GM23338 (cell line): ENCODE results near the gene SSH2. TPM values are rescaled to one million over a fixed set of nuclear protein-coding genes. Genes with fewer than 3 reads are reported as not detected.

ENCODE experiments used
- ATAC-seq: fragments of 200-7000 bp; cut with Tn5 transposase; 3 replicates; pipeline ENCODE4 v1.9.1; 2020
- DNase-seq: peaks from one replicate; pipeline ENCODE4 v3.0.0-alpha.2; 2015; ENCODE audit warnings: low spot score
- H2AFZ ChIP-seq: fragments of 200-600 bp; sonication (generic); 2 replicates; pipeline ENCODE4 v1.8.0; 2016; ENCODE audit warnings: antibody characterized with exemption, mild to moderate bottlenecking, moderate library complexity
- H3F3A ChIP-seq: fragments of 200-600 bp; sonication (generic); replicated peaks from 2 replicates; pipeline ENCODE4 v1.8.0; 2017; ENCODE audit warnings: antibody characterized with exemption, mixed run types, low read depth
- H3K27ac ChIP-seq: fragments of 200-600 bp; sonication (generic); 2 replicates; pipeline ENCODE4 v1.6.1; 2016; ENCODE audit warnings: low read depth
- H3K27me3 ChIP-seq: fragments of 200-600 bp; sonication (generic); 2 replicates; pipeline ENCODE4 v1.8.0; 2016; ENCODE audit warnings: mild to moderate bottlenecking, mixed run types, moderate library complexity; ENCODE audit not compliant: insufficient read depth
- H3K36me3 ChIP-seq: fragments of 200-600 bp; sonication (generic); 2 replicates; pipeline ENCODE4 v1.8.0; 2016; ENCODE audit warnings: mild to moderate bottlenecking; ENCODE audit not compliant: insufficient read depth
- H3K4me1 ChIP-seq: fragments of 200-600 bp; sonication (generic); 2 replicates; pipeline ENCODE4 v1.8.0; 2016; ENCODE audit warnings: mild to moderate bottlenecking, moderate library complexity; ENCODE audit not compliant: insufficient read depth
- H3K4me2 ChIP-seq: fragments of 200-600 bp; sonication (generic); 2 replicates; pipeline ENCODE4 v1.7.1; 2017; ENCODE audit warnings: mixed run types
- H3K4me3 ChIP-seq: fragments of 200-600 bp; sonication (generic); 2 replicates; pipeline ENCODE4 v1.6.1; 2016; ENCODE audit warnings: mixed run types
- H3K79me2 ChIP-seq: fragments of 200-600 bp; sonication (generic); replicated peaks from 2 replicates; pipeline ENCODE4 v1.8.0; 2017; ENCODE audit warnings: mild to moderate bottlenecking; ENCODE audit not compliant: insufficient read depth
- H3K9me2 ChIP-seq: fragments of 200-600 bp; sonication (generic); 2 replicates; pipeline ENCODE4 v1.8.0; 2017; ENCODE audit not compliant: insufficient read depth
- H4K20me1 ChIP-seq: fragments of 200-600 bp; sonication (generic); replicated peaks from 2 replicates; pipeline ENCODE4 v1.8.0; 2017; ENCODE audit warnings: mild to moderate bottlenecking; ENCODE audit not compliant: insufficient read depth
- H3K27ac Mint-ChIP-seq: 2 replicates; pipeline ENCODE4 v1.8.0; 2020; ENCODE audit warnings: inconsistent platforms, mild to moderate bottlenecking, moderate library complexity, mixed read lengths
- H3K27me3 Mint-ChIP-seq: 3 replicates; pipeline ENCODE4 v1.8.0; 2022; ENCODE audit warnings: low read depth, mild to moderate bottlenecking, moderate library complexity, mixed read lengths, inconsistent platforms; ENCODE audit not compliant: insufficient read depth, poor library complexity
- H3K36me3 Mint-ChIP-seq: 3 replicates; pipeline ENCODE4 v1.8.0; 2021; ENCODE audit warnings: low read depth, mild to moderate bottlenecking, inconsistent platforms, moderate library complexity, mixed read lengths
- H3K4me1 Mint-ChIP-seq: 3 replicates; pipeline ENCODE4 v1.8.0; 2020; ENCODE audit warnings: mild to moderate bottlenecking, inconsistent platforms, mixed read lengths
- H3K4me3 Mint-ChIP-seq: 3 replicates; pipeline ENCODE4 v1.8.0; 2021; ENCODE audit warnings: moderate library complexity, mild to moderate bottlenecking, inconsistent platforms, mixed read lengths
- H3K9me3 Mint-ChIP-seq: 3 replicates; pipeline ENCODE4 v1.8.0; 2020; ENCODE audit warnings: moderate library complexity, mild to moderate bottlenecking, inconsistent platforms, mixed read lengths
- EZH2 ChIP-seq: fragments of 200-600 bp; sonication (generic); IDR thresholded peaks from one replicate; pipeline ENCODE4 v1.8.0; 2017; ENCODE audit warnings: antibody characterized with exemption, mild to moderate bottlenecking, low read depth; ENCODE audit not compliant: unreplicated experiment
- JUNB ChIP-seq: IDR thresholded peaks from one replicate; pipeline ENCODE4 v1.6.1; 2016; ENCODE audit warnings: antibody characterized with exemption; ENCODE audit not compliant: unreplicated experiment
- NANOG ChIP-seq: IDR thresholded peaks from 2 replicates; pipeline ENCODE4 v1.6.1; 2016; ENCODE audit warnings: antibody characterized with exemption, borderline replicate concordance
- ZNF114 ChIP-seq: fragments of 250-450 bp; sonication (Bioruptor Pico); IDR thresholded peaks from 2 replicates; pipeline ENCODE4 v1.5.0; 2020; ENCODE audit warnings: mild to moderate bottlenecking, moderate library complexity
- polyA plus RNA-seq: library from polyadenylated mRNA; unstranded; fragments of >200 nt; fragmentation: Nextera tagmentation; extraction: Ambion mirVana; gene quantifications from 2 replicates; pipeline ENCODE4 v1.2.1, GENCODE V29; 2016
- total RNA-seq: library from RNA; depleted of rRNA; stranded (reverse); fragments of >200 nt; shearing (Covaris generic); gene quantifications from 2 replicates; pipeline ENCODE4 v1.2.3, GENCODE V29; 2014
- TF ChIP-seq, protein P1 (sequence below): fragments of 250-450 bp; sonication (Bioruptor Pico); IDR thresholded peaks from 2 replicates; pipeline ENCODE4 v1.5.0; 2020; ENCODE audit warnings: mild to moderate bottlenecking, moderate library complexity
- TF ChIP-seq, protein P2 (sequence below), 2 experiments: fragments of 200-600 bp in 1 of 2; sonication (generic) in 1 of 2; conservative IDR thresholded peaks; 2 replicates each; pipeline versions ENCODE4 v1.5.1 to v1.6.1; 2016 to 2017; ENCODE audit warnings: antibody characterized with exemption in 2 of 2, low read depth in 2 of 2, mild to moderate bottlenecking in 2 of 2, moderate library complexity in 1 of 2

The SSH2 gene
- total and polyA plus RNA-seq, 2 experiments from 2014 or later, result 9.9 to 12.1 TPM

DNA sequence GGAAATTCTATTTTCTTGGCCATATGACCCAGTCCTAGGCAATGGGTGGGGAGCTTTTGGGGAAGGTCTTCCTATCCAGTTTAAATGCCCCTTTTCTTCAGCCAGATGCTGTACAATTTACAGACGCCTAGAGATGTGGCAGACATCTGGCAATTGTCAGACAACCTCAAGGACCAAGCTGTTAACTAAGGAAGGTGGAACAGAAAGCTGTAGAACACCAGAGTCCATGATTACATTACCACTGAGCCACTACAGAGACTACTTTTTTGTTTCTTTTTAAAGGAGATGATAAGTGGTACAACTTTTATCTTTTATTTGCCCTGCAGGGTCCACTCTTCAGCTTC is 286.2 kb downstream of the SSH2 start:
- no peak overlapping the region for H3K27ac ChIP-seq
- H3K27ac Mint-ChIP-seq, result no peak overlapping the region

More for the DNA sequence above, 286.2 kb downstream of the SSH2 start:
- Histone ChIP-seq H3K9me2 (no peaks in the 10 kb centered on the region), H4K20me1 (no peaks in the 10 kb centered on the region), H2AFZ (no peak overlapping the region), H3K4me1 (peaks cover 12% of the 10 kb centered on the region), H3F3A (no peaks in the 10 kb centered on the region; the same call in 1 of the 2 replicates), H3K4me3 (no peak overlapping the region), H3K4me2 (no peak overlapping the region), H3K36me3 (no peaks in the 10 kb centered on the region), H3K79me2 (no peaks in the 10 kb centered on the region), H3K27me3 (no peaks in the 10 kb centered on the region)
- Mint-ChIP-seq H3K36me3 (no peaks in the 10 kb centered on the region), H3K9me3 (no peaks in the 10 kb centered on the region; the same call in 2 of the 3 replicates), H3K27me3 (peaks cover 6% of the 10 kb centered on the region), H3K4me1 (peaks cover 28% of the 10 kb centered on the region), H3K4me3 (no peak overlapping the region)
- DNase-seq, result no peak
- no peak for ATAC-seq
- TF ChIP-seq EZH2 (no peak), NANOG (no peak), JUNB (no peak), ZNF114 (no peak)
- TF ChIP-seq, protein P1, sequence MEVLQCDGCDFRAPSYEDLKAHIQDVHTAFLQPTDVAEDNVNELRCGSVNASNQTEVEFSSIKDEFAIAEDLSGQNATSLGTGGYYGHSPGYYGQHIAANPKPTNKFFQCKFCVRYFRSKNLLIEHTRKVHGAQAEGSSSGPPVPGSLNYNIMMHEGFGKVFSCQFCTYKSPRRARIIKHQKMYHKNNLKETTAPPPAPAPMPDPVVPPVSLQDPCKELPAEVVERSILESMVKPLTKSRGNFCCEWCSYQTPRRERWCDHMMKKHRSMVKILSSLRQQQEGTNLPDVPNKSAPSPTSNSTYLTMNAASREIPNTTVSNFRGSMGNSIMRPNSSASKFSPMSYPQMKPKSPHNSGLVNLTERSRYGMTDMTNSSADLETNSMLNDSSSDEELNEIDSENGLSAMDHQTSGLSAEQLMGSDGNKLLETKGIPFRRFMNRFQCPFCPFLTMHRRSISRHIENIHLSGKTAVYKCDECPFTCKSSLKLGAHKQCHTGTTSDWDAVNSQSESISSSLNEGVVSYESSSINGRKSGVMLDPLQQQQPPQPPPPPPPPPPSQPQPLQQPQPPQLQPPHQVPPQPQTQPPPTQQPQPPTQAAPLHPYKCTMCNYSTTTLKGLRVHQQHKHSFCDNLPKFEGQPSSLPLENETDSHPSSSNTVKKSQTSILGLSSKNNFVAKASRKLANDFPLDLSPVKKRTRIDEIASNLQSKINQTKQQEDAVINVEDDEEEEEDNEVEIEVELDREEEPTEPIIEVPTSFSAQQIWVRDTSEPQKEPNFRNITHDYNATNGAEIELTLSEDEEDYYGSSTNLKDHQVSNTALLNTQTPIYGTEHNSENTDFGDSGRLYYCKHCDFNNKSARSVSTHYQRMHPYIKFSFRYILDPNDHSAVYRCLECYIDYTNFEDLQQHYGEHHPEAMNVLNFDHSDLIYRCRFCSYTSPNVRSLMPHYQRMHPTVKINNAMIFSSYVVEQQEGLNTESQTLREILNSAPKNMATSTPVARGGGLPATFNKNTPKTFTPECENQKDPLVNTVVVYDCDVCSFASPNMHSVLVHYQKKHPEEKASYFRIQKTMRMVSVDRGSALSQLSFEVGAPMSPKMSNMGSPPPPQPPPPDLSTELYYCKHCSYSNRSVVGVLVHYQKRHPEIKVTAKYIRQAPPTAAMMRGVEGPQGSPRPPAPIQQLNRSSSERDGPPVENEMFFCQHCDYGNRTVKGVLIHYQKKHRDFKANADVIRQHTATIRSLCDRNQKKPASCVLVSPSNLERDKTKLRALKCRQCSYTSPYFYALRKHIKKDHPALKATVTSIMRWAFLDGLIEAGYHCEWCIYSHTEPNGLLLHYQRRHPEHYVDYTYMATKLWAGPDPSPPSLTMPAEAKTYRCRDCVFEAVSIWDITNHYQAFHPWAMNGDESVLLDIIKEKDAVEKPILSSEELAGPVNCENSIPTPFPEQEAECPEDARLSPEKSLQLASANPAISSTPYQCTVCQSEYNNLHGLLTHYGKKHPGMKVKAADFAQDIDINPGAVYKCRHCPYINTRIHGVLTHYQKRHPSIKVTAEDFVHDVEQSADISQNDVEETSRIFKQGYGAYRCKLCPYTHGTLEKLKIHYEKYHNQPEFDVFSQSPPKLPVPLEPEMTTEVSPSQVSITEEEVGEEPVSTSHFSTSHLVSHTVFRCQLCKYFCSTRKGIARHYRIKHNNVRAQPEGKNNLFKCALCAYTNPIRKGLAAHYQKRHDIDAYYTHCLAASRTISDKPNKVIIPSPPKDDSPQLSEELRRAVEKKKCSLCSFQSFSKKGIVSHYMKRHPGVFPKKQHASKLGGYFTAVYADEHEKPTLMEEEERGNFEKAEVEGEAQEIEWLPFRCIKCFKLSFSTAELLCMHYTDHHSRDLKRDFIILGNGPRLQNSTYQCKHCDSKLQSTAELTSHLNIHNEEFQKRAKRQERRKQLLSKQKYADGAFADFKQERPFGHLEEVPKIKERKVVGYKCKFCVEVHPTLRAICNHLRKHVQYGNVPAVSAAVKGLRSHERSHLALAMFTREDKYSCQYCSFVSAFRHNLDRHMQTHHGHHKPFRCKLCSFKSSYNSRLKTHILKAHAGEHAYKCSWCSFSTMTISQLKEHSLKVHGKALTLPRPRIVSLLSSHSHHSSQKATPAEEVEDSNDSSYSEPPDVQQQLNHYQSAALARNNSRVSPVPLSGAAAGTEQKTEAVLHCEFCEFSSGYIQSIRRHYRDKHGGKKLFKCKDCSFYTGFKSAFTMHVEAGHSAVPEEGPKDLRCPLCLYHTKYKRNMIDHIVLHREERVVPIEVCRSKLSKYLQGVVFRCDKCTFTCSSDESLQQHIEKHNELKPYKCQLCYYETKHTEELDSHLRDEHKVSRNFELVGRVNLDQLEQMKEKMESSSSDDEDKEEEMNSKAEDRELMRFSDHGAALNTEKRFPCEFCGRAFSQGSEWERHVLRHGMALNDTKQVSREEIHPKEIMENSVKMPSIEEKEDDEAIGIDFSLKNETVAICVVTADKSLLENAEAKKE (CRISPR knock-in tag), result no peak
- TF ChIP-seq, protein P2, sequence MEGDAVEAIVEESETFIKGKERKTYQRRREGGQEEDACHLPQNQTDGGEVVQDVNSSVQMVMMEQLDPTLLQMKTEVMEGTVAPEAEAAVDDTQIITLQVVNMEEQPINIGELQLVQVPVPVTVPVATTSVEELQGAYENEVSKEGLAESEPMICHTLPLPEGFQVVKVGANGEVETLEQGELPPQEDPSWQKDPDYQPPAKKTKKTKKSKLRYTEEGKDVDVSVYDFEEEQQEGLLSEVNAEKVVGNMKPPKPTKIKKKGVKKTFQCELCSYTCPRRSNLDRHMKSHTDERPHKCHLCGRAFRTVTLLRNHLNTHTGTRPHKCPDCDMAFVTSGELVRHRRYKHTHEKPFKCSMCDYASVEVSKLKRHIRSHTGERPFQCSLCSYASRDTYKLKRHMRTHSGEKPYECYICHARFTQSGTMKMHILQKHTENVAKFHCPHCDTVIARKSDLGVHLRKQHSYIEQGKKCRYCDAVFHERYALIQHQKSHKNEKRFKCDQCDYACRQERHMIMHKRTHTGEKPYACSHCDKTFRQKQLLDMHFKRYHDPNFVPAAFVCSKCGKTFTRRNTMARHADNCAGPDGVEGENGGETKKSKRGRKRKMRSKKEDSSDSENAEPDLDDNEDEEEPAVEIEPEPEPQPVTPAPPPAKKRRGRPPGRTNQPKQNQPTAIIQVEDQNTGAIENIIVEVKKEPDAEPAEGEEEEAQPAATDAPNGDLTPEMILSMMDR (conservative IDR thresholded peaks at IDR 0.05; ENCODE audit: low read depth in 2 of 2), result no peak
